ENCODE data around the gene ZP3. TPM values are rescaled to one million over a fixed set of nuclear protein-coding genes. Genes with fewer than 3 reads are reported as not detected.
"Not testable (repeated sequence)": the region's sequence is repeated elsewhere in the genome, so short reads cannot be mapped to it uniquely, and the experiment has no call there.

The ZP3 gene
- total and polyA plus RNA-seq, 4 donors: 0.25 to 0.47 (median 0.44) TPM

DNA sequence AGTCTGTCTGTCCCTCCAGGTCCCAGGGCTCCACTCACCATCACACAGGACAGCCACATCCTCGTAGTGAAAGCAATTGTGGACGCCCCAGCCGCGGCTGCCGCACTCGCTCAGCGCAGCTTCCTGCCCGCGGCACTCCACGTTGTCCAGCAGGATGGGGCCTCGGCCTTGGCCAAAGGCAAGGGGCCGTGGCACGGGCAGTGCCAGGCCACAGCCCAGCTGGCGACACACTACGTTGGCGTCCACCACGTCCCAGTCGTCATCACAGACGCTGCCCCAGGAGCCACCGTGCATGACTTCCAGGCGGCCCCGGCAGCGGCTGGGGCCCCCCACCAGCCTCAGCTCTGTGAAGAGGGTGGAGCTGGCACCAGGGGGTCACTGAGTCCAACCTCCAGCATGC, 24.5 kb upstream of the ZP3 start:
- no peaks in the 10 kb centered on the region for H3K27me3 ChIP-seq (ENCODE audit: control insufficient read depth in 4 of 4, insufficient read depth in 4 of 4, low read length in 3 of 4)
- WGBS: 96% methylated on average over 23 of the region's 23 CpGs
- H3K27ac ChIP-seq (ENCODE audit: low read depth in 1 of 2, low read length in 2 of 2): no peak overlapping the region
- TF ChIP-seq EGR1 (IDR thresholded peaks at IDR 0.05; ENCODE audit: low read depth in 2 of 2): no peak
- no peak for TF ChIP-seq FOXA2 (IDR thresholded peaks at IDR 0.05)
- no peak for TF ChIP-seq HNF4A (conservative IDR thresholded peaks at IDR 0.05)
- TF ChIP-seq JUND (IDR thresholded peaks at IDR 0.05): no peak
- TF ChIP-seq, protein P1, sequence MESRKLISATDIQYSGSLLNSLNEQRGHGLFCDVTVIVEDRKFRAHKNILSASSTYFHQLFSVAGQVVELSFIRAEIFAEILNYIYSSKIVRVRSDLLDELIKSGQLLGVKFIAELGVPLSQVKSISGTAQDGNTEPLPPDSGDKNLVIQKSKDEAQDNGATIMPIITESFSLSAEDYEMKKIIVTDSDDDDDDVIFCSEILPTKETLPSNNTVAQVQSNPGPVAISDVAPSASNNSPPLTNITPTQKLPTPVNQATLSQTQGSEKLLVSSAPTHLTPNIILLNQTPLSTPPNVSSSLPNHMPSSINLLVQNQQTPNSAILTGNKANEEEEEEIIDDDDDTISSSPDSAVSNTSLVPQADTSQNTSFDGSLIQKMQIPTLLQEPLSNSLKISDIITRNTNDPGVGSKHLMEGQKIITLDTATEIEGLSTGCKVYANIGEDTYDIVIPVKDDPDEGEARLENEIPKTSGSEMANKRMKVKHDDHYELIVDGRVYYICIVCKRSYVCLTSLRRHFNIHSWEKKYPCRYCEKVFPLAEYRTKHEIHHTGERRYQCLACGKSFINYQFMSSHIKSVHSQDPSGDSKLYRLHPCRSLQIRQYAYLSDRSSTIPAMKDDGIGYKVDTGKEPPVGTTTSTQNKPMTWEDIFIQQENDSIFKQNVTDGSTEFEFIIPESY (IDR thresholded peaks at IDR 0.05): no peak
- TF ChIP-seq, protein P2, sequence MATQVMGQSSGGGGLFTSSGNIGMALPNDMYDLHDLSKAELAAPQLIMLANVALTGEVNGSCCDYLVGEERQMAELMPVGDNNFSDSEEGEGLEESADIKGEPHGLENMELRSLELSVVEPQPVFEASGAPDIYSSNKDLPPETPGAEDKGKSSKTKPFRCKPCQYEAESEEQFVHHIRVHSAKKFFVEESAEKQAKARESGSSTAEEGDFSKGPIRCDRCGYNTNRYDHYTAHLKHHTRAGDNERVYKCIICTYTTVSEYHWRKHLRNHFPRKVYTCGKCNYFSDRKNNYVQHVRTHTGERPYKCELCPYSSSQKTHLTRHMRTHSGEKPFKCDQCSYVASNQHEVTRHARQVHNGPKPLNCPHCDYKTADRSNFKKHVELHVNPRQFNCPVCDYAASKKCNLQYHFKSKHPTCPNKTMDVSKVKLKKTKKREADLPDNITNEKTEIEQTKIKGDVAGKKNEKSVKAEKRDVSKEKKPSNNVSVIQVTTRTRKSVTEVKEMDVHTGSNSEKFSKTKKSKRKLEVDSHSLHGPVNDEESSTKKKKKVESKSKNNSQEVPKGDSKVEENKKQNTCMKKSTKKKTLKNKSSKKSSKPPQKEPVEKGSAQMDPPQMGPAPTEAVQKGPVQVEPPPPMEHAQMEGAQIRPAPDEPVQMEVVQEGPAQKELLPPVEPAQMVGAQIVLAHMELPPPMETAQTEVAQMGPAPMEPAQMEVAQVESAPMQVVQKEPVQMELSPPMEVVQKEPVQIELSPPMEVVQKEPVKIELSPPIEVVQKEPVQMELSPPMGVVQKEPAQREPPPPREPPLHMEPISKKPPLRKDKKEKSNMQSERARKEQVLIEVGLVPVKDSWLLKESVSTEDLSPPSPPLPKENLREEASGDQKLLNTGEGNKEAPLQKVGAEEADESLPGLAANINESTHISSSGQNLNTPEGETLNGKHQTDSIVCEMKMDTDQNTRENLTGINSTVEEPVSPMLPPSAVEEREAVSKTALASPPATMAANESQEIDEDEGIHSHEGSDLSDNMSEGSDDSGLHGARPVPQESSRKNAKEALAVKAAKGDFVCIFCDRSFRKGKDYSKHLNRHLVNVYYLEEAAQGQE (IDR thresholded peaks at IDR 0.05): no peak
- no peak for TF ChIP-seq FOXA1 (IDR thresholded peaks at IDR 0.05)
- TF ChIP-seq TAF1 (conservative IDR thresholded peaks at IDR 0.05): no peak
- H3K36me3 ChIP-seq (ENCODE audit: control insufficient read depth in 4 of 4, insufficient read depth in 3 of 4, low read depth in 1 of 4, low read length in 3 of 4): no peaks in the 10 kb centered on the region
- peaks cover 3 to 12% (median 5%) of the 10 kb centered on the region in 4 donors for H3K4me1 ChIP-seq (ENCODE audit: control insufficient read depth in 4 of 4, insufficient read depth in 4 of 4, low read length in 3 of 4)
- H3K9ac ChIP-seq (ENCODE audit: low read depth in 1 of 2, low read length in 2 of 2): no peak overlapping the region
- no peak overlapping the region for H3K4me3 ChIP-seq (ENCODE audit: low read depth in 1 of 3, low read length in 3 of 3)
- no peaks in the 10 kb centered on the region for H3K9me3 ChIP-seq (ENCODE audit: control insufficient read depth in 4 of 4, low read length in 3 of 4)
- no peak for DNase-seq (ENCODE audit: low spot score)

DNA sequence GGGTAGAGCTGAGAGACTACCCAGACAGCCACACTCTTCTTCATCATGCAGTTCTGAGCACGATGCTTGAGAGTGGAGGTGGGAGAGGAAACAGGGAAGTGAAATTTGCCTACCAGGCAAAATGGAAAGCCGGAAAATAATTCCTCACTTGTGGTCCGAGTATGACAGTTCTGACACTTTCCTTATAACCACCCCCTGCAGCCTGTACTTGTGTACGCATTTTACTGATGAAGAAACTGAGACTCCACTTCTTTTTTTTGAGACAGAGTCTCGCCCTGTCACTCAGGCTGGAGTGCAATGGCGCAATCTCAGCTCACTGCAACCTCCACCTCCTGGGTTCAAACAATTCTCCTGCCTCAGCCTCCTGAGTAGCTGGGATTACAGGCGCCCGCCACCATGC, 21.7 kb upstream of the ZP3 start:
- H3K36me3 ChIP-seq (ENCODE audit: control insufficient read depth in 4 of 4, insufficient read depth in 3 of 4, low read depth in 1 of 4, low read length in 3 of 4); H3K27me3 ChIP-seq (ENCODE audit: control insufficient read depth in 4 of 4, insufficient read depth in 4 of 4, low read length in 3 of 4); DNase-seq (ENCODE audit: low spot score); H3K4me3 ChIP-seq (ENCODE audit: low read depth in 1 of 3, low read length in 3 of 3); H3K9ac ChIP-seq (ENCODE audit: low read depth in 1 of 2, low read length in 2 of 2); H3K9me3 ChIP-seq (ENCODE audit: control insufficient read depth in 4 of 4, low read length in 3 of 4); H3K4me1 ChIP-seq (ENCODE audit: control insufficient read depth in 4 of 4, insufficient read depth in 4 of 4, low read length in 3 of 4); H3K27ac ChIP-seq (ENCODE audit: low read depth in 1 of 2, low read length in 2 of 2): not testable (repeated sequence)
- 82% methylated on average over 8 of the region's 8 CpGs for WGBS

DNA sequence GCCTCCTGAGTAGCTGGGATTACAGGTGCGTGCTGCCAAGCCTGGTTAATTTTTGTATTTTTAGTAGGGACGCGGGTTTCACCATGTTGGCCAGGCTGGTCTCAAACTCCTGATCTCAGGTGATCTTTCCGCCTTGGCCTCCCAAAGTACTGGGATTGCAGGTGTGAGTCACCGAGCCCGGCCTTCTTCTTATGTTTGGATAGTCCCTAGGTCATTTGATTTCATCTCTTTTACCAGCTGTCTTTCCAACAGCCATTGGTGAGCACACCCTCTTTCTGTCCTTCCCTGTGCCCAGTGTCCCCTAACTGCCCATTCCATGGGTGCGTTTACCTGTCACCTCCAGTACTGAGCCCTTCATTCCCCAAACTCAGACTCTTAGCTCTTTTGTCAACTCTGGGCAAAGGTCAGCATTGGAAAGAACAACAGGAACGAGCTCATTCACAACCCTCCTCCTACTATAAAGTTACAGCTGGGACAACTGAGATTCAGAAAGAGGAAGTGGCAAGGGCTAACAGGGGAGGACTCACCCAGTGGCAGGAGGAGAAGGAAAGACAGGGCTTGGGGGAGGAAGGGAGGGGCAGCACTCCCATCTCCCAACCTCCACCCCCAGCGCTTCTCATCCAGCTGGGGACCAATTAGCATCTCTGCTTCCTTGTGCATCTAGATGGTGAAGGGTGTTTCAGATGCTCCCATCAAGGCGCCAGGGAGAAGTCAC, 20.8 kb upstream of the ZP3 start:
- Histone ChIP-seq H3K36me3 (ENCODE audit: control insufficient read depth in 4 of 4, insufficient read depth in 3 of 4, low read depth in 1 of 4, low read length in 3 of 4) (no peaks in the 10 kb centered on the region), H3K9me3 (ENCODE audit: control insufficient read depth in 4 of 4, low read length in 3 of 4) (no peaks in the 10 kb centered on the region), H3K27ac (ENCODE audit: low read depth in 1 of 2, low read length in 2 of 2) (no peak overlapping the region), H3K9ac (ENCODE audit: low read depth in 1 of 2, low read length in 2 of 2) (no peak overlapping the region), H3K27me3 (ENCODE audit: control insufficient read depth in 4 of 4, insufficient read depth in 4 of 4, low read length in 3 of 4) (no peaks in the 10 kb centered on the region), H3K4me1 (ENCODE audit: control insufficient read depth in 4 of 4, insufficient read depth in 4 of 4, low read length in 3 of 4) (no peaks in the 10 kb centered on the region), H3K4me3 (ENCODE audit: low read depth in 1 of 3, low read length in 3 of 3) (no peak overlapping the region)
- no peak for DNase-seq (ENCODE audit: low spot score)
- TF ChIP-seq, protein P3, sequence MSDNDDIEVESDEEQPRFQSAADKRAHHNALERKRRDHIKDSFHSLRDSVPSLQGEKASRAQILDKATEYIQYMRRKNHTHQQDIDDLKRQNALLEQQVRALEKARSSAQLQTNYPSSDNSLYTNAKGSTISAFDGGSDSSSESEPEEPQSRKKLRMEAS (IDR thresholded peaks at IDR 0.05): no peak
- TF ChIP-seq HNF4A (conservative IDR thresholded peaks at IDR 0.05): peak in 1 of 2 donors; percentile 48
- peak; percentile 35 for TF ChIP-seq SP1 (IDR thresholded peaks at IDR 0.05)
- TF ChIP-seq, protein P4, sequence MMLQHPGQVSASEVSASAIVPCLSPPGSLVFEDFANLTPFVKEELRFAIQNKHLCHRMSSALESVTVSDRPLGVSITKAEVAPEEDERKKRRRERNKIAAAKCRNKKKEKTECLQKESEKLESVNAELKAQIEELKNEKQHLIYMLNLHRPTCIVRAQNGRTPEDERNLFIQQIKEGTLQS (IDR thresholded peaks at IDR 0.05): no peak
- TF ChIP-seq HNF4G (IDR thresholded peaks at IDR 0.05): no peak
- no peak for TF ChIP-seq JUND (IDR thresholded peaks at IDR 0.05)
- no peak for TF ChIP-seq FOXA1 (IDR thresholded peaks at IDR 0.05)
- WGBS: 82% methylated on average over 10 of the region's 10 CpGs
